Cardiac muscle cell (in vitro differentiated cells and primary cell): ENCODE data around the gene VTI1A. TPM values are rescaled to one million over a fixed set of nuclear protein-coding genes. Genes with fewer than 3 reads are reported as not detected.

Source experiments
- DNase-seq, 2 donors: peaks; one replicate each; pipeline versions ENCODE4 v3.0.0 to v3.0.0-alpha.2; 2010 to 2017; ENCODE audit warnings: low read depth in 1 of 2, low spot score in 1 of 2
- H3K27ac ChIP-seq: fragments of 200-600 bp; sonication (generic); 2 replicates; pipeline ENCODE4 v1.5.1; 2016
- H3K27me3 ChIP-seq: fragments of 200-600 bp; sonication (generic); 2 replicates; pipeline ENCODE4 v1.6.0; 2016; ENCODE audit warnings: control low read depth
- H3K36me3 ChIP-seq: fragments of 200-600 bp; sonication (generic); 2 replicates; pipeline ENCODE4 v1.5.1; 2016; ENCODE audit warnings: control low read depth
- H3K4me1 ChIP-seq: fragments of 200-600 bp; sonication (generic); 2 replicates; pipeline ENCODE4 v1.8.1; 2017; ENCODE audit warnings: low read depth, mild to moderate bottlenecking, mixed run types
- H3K4me3 ChIP-seq: fragments of 200-600 bp; sonication (generic); 2 replicates; pipeline ENCODE4 v1.5.1; 2016; ENCODE audit warnings: mild to moderate bottlenecking
- H3K9me3 ChIP-seq: fragments of 200-600 bp; sonication (generic); 2 replicates; pipeline ENCODE4 v1.5.1; 2017; ENCODE audit warnings: low read depth, mild to moderate bottlenecking, control low read depth
- polyA plus RNA-seq: library from polyadenylated mRNA; unstranded; fragments of >200 nt; fragmentation: Nextera tagmentation; extraction: Ambion mirVana; gene quantifications from 2 replicates; pipeline ENCODE4 v1.2.1, GENCODE V29; 2016
- total RNA-seq: library from RNA; depleted of rRNA; stranded (reverse); fragments of >200 nt; gene quantifications from 2 replicates; pipeline ENCODE4 v1.2.3, GENCODE V29; 2016
- TF ChIP-seq, protein P1 (sequence below): IDR thresholded peaks from 2 replicates; pipeline ENCODE4 v1.5.1; 2012; ENCODE audit warnings: low read depth, mild to moderate bottlenecking, low read length

Gene VTI1A
- total and polyA plus RNA-seq, 2 experiments from 2014 or later: 19.3 to 33.1 TPM

DNA sequence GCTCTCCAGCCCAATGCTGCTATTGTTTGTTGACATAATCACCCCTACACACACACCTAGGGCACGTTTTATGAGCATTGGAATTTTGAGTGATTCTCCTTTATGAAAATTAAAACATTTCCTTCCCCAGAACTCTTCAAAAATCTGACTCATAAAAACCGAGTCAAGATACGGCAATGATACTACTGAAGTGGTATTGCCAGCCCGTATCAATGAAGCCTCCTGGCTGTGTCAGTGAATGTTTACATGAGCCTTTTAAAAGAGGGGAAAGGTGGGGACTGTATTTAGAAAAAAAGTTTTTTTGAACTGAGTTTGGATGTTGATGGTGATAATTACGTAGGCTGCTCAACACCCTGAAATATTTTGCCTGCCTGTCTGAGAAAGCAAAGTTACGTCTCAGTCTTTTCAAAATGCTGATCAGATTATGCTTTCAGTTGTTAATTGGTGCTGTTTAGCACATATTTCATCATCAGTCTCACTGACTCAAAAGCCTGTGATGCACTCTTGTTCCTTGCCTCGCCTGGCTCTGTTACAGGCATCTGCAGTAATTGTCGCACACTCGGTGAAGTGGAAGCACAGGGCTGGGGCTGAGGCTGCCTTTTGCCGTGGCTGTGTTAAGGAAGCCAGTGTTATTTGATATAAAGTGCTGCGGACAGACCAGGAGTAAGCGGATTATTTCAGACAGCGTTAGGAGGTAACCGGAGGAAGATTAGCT is 345.6 kb downstream of the VTI1A start:
- TF ChIP-seq, protein P1, sequence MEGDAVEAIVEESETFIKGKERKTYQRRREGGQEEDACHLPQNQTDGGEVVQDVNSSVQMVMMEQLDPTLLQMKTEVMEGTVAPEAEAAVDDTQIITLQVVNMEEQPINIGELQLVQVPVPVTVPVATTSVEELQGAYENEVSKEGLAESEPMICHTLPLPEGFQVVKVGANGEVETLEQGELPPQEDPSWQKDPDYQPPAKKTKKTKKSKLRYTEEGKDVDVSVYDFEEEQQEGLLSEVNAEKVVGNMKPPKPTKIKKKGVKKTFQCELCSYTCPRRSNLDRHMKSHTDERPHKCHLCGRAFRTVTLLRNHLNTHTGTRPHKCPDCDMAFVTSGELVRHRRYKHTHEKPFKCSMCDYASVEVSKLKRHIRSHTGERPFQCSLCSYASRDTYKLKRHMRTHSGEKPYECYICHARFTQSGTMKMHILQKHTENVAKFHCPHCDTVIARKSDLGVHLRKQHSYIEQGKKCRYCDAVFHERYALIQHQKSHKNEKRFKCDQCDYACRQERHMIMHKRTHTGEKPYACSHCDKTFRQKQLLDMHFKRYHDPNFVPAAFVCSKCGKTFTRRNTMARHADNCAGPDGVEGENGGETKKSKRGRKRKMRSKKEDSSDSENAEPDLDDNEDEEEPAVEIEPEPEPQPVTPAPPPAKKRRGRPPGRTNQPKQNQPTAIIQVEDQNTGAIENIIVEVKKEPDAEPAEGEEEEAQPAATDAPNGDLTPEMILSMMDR: no peak
- Histone ChIP-seq H3K36me3 (no peaks in the 10 kb centered on the region), H3K4me3 (no peak overlapping the region), H3K27ac (peak overlapping the region; percentile 45), H3K27me3 (no peaks in the 10 kb centered on the region), H3K9me3 (no peaks in the 10 kb centered on the region), H3K4me1 (peaks cover 18% of the 10 kb centered on the region)
- DNase-seq: peak in 1 of 2 donors; percentile 78

DNA sequence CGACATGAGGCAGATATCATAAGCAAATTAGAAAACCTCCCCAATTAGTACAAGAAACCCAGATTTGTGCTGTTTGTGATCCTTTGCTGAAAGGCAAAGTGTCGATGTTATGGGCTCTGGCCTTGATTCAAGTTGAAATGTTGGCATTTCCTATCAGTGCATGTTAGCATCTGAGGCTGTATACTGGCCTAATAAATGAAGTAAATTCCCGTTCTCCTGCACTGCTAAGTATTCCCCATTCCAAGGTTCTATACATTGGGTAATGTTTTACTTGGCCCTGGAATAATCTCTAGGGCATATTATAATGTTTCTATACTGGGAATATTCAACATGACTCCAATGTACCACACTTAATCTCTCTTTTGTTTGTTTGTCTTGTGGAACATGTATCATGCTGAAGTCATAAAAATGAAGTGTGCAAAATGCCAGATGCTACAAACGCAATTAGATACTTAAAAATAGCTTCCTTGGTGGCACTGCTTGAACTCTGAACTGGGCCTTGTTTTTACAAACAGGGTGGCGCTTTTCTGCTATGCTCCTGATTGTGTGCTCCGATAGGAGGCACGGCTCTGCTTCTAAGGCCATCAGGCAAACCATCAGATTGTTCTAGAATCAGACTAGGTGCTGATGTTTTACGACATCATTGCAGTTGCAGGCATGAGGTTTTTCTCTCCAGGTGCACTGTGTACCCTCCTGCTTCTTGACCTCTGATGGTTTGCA is 346.3 kb downstream of the VTI1A start:
- Histone ChIP-seq H3K36me3 (no peaks in the 10 kb centered on the region), H3K27me3 (no peaks in the 10 kb centered on the region), H3K9me3 (no peaks in the 10 kb centered on the region), H3K4me1 (peaks cover 22% of the 10 kb centered on the region), H3K4me3 (no peak overlapping the region), H3K27ac (peak overlapping the region; percentile 45)
- TF ChIP-seq, protein P1: no peak
- no peak for DNase-seq

DNA sequence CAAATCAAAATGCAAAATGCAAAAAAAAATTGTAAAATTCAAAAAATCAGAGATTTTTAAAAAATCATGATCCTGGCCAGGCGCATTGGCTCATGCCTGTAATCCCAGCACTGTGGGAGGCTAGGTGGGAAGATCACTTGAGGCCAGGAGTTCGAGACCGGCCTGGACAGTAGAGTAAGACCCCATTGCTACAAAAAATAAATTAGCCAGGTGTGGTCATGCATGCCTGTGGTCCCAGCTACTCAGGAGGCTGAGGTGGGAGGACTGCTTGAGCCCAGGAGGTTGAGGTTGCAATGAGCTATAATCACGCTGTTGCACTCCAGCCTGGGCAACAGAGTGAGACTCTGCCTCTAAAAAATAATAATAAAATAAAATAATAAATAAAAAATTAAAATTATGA is 347.2 kb downstream of the VTI1A start:
- peaks cover 22% of the 10 kb centered on the region for H3K4me1 ChIP-seq
- H3K4me3 ChIP-seq: no peak overlapping the region
- H3K27ac ChIP-seq: no peak overlapping the region
- DNase-seq: no peak
- no peaks in the 10 kb centered on the region for H3K9me3 ChIP-seq
- H3K36me3 ChIP-seq: no peaks in the 10 kb centered on the region
- TF ChIP-seq, protein P1: no peak
- no peaks in the 10 kb centered on the region for H3K27me3 ChIP-seq

DNA sequence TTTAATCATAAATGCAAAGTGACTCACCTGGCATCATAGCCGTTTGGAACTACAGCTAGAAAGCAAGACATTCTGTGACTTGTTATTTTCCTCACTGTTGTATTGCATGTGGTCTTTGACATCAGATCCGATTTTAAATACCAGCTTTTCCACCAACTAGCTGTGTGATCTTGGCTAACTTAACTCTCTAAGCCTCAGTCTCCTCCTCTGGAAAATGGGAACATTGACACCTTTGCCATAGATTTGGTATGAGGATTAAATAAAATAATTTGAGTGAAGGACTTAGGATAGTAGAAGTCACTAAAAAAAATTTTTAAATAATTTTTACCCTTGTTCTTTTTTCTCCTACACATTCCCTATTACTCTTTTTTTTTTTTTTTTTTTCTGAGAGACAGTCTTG is 348.1 kb downstream of the VTI1A start:
- DNase-seq: no peak
- Histone ChIP-seq H3K4me3 (no peak overlapping the region), H3K9me3 (no peaks in the 10 kb centered on the region), H3K4me1 (peaks cover 22% of the 10 kb centered on the region), H3K27me3 (no peaks in the 10 kb centered on the region), H3K36me3 (no peaks in the 10 kb centered on the region), H3K27ac (no peak overlapping the region)
- TF ChIP-seq, protein P1: no peak

DNA sequence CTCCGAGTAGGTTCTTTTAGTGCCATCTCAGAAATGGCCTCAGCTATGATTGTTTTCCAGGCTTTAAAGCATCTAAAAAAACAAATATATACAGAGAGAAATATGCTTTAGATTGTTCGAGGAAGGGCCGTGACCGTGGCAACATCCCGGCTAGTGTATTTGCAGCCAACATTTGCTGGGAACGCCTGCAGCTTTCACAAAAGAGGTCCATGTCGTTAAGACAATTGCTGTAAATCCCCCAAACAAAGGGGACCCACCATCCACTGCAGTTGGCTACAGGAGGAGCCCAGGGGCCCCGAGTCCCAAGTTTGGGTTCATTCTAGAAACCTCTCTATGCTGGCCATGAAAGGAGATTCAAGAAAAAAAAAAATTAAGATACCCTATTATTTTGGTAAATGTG is 350.2 kb downstream of the VTI1A start:
- Histone ChIP-seq H3K27ac (no peak overlapping the region), H3K4me1 (peaks cover 22% of the 10 kb centered on the region), H3K9me3 (no peaks in the 10 kb centered on the region), H3K36me3 (no peaks in the 10 kb centered on the region), H3K4me3 (no peak overlapping the region), H3K27me3 (no peaks in the 10 kb centered on the region)
- no peak for DNase-seq
- TF ChIP-seq, protein P1: no peak
